ENCODE results near the gene SREBF2.
A peak's percentile ranks its signal among the peaks of the same experiment; 100 is the strongest.
"Not testable (repeated sequence)": the region's sequence is repeated elsewhere in the genome, so short reads cannot be mapped to it uniquely, and the experiment has no call there.

Gene SREBF2

GRCh38 chr22:41821471-41822316 lies 11.2 kb upstream of the SREBF2 start:
- DNase-seq (ENCODE audit: low read depth), result no peak

DNA sequence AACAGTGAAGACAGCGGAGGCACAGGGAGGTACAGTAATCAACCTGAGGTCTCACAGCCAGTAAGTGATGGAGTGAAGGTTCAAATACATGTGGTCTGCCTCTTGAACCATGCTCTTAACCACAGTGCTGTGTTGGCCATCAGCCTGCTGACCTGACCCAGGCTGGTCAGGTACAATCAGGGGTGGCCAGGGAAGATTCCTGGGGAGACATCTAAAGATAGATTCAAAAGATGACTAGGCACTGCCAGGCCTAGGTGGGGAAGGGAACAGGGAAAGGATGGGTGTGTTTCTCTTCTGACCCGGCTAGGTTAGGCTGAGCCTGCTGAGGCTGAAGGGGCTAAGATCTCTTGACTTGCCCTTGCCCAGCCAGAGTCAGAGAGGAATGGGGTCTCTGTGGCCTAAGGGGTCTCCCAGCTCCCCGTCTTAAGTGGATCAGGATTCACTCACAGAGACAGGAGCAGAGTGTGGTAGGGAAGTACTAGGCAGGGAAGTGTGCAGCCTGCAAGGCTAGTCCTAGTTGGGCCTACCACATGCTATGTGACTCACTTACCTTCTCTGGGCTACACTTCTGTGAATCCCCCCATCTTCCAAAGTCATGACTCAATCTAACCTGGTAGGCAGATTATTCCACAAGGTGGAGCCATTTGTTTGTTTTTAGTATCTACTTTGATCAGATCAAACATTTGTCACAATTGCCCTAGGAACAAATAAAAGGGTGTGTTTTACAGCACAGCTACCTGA lies 10.4 kb upstream of the SREBF2 start:
- peak; percentile 47 for DNase-seq (ENCODE audit: low read depth)

DNA sequence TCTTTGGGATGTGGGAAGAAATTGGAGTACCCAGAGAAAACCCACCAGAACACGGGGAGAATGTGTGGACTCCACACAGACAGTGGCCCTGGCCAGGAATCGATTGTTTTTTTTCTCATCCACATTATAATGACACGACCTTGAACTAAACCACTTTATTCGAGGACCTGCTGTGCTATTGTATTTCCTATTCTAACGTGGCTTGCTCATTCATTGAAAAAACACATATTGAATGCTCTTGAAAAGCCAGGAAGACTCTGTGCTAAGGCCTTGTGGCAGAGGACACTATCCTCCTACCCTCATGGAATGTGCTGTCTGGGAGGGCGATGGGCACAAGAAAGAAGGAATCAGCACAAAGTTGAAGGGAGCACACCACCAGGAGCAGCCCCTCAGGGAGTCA lies 9.1 kb upstream of the SREBF2 start:
- DNase-seq (ENCODE audit: low read depth), result no peak

DNA sequence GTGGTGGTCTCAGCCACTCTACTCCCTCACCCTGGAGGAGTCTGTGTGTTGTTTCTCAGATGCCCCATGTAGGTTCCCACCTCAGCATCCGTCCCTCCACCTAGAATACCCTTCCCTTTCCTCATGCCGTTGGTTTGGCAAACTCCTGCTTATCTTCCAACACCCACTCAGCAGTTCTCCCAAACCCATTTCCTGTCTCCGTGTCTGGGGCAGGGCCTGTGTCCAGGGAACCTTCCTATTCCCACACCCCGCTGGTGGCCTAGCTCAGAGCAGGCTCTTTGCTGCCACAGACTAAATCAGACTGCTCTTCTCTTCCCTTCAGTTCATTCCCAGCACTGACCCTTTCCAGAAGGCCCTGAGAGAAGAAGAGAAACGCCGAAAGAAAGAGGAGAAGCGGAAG lies 7.5 kb upstream of the SREBF2 start:
- DNase-seq (ENCODE audit: low read depth), result no peak

DNA sequence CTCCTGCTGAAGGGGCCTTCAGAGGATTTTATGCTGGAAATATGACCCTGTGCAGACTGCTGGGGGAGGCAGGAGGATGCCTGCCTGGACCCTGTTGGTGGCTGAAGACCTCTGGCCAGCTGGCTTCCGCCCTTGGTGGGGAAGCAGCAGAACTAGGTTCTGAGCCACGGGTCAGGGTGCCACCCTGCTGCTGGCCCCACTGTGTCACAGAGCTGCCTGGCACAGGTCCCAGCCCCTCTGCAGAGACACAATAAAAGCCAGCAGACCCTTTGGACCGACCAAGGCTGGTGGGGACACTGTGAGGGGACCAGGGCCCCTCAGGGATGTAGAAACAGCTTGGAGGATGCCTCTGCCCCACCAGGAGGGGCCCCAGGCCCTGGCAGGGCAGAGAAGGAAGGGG lies 6.9 kb upstream of the SREBF2 start:
- DNase-seq (ENCODE audit: low read depth), result no peak

- DNase-seq (ENCODE audit: low read depth), result no peak
Observed at GRCh38 chr22:41826430-41827383, 6.2 kb upstream of the SREBF2 start.

DNA sequence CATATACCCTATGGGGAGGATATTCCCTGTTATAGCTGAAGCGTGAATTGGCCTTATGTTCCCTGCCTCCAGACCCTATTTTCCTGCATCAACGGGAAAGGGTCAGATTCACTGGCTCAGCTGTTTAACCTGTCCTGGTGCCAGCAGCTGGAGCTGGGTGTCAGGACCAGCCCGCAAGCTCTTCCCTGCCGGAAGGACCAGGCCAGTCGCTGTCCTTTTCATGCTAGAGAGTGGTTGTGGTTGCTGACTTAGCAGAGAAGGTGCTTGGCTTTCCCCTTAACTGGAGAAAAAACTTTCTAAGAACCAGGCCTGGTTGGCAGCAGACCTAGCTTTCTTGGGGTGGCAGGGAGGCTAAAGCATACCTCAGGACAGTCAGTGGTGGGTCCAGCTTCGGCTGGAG lies 5.2 kb upstream of the SREBF2 start:
- DNase-seq (ENCODE audit: low read depth), result no peak

- DNase-seq (ENCODE audit: low read depth), result no peak
Observed at GRCh38 chr22:41828516-41828915, 4.4 kb upstream of the SREBF2 start.

DNA sequence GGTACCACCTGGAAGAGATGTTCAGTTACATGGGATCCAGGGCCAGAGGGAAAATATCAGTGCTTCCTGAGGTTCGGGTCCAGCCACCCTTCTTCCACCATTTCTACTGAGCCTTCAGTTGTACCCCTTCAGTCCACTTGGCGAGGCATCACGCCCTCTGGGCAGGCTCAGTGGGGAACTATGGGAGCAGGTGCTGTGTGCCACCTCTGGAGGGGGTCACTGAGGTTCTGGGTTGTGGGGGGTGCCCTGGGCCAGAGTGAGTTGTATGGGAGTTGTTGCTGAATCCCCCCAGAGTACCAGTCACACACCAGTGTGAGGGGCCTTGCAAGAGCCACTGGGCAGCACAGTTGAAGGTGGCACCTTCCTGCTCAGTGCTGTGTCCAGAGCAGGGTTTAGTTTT lies 2.7 kb upstream of the SREBF2 start:
- no peak for DNase-seq (ENCODE audit: low read depth)

- DNase-seq (ENCODE audit: low read depth), result no peak
Observed at GRCh38 chr22:41831383-41831782, 1.5 kb upstream of the SREBF2 start.

- DNase-seq (ENCODE audit: low read depth), result no peak
Observed at GRCh38 chr22:41831828-41832552, 915 bp upstream of the SREBF2 start.

GRCh38 chr22:41833369-41834004 lies 582 bp downstream of the SREBF2 start:
- DNase-seq (ENCODE audit: low read depth), result peak; percentile 30

- DNase-seq (ENCODE audit: low read depth), result no peak
Observed at GRCh38 chr22:41834005-41834944, 1.4 kb downstream of the SREBF2 start.

- not testable (repeated sequence) for DNase-seq (ENCODE audit: low read depth)
Observed at GRCh38 chr22:41835462-41835861, 2.6 kb downstream of the SREBF2 start.

DNA sequence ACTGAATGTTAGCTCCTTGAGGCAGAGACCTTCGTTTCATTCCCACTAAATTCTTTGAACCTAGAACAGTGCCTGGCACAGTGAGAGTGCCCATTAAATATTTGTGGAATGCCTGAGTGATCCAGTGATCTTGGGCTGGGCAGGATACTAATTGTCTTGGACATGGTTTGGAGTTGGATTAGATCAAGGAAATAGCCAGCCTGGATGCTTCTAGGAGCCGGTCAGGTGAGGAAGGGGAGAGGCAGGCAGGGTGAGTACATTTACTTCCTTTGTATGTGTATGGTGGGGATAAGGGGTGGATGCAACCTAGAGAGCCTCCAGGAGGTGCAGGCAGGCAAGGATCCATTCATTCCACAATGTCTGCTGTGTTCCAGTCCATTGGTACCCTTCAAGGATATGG lies 3.6 kb downstream of the SREBF2 start:
- no peak for DNase-seq (ENCODE audit: low read depth)

DNA sequence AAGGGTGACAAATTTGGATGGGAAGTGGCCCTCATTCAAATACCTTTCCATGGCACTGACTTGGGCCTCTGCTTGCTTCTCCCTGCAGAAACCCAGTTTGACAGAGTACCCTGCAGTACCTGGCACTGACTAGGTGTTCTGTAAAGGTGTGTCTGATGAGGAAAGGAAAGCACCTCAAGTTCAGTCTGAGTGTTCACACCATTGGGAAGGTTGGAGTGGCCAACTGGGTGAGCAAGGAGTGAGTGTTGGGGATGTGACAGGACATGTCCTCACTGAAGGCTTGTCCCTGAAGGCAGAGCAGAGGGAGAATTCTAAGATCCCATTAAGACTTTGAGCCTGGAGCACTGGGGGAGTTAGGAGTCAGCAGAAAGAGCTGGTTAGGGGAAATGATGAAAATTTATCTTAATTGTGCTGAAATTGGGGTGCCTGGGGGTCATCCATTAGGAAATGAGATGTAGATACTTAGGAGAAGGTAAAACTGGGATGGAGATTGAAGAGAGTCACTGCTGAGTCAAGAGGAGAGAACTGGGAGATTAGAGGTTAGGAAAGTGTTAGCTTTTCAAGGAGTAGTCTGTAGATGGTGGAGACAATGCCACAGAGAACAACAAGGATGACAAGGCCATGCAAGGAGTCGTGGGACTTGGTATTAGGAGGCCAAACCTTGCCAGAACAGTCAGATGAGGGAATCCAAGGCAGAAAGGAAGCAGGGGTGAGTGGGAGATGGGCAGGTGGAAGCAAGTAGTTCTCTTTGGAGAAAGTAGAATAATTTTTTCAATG lies 6.1 kb downstream of the SREBF2 start:
- no peak for DNase-seq (ENCODE audit: low read depth)

DNA sequence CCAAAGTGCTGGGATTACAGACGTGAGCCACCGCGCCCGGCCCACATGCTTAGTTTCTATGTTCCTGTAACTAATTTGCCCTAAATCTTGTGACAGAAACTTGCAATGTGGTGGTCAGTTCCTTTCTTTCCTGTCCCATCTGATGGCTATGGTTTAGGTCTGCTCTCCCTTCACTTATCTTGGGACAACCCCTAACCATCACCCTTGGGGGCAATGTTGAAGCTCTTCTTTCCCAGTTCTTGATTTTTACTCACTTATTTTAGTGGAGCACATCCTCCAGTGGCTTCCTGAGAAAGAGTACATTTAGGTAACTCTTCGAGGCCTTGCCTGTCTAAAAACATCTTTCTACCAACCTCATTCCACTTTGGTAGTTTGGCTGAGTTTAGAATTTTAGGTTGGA lies 7.3 kb downstream of the SREBF2 start:
- no peak for DNase-seq (ENCODE audit: low read depth)

DNA sequence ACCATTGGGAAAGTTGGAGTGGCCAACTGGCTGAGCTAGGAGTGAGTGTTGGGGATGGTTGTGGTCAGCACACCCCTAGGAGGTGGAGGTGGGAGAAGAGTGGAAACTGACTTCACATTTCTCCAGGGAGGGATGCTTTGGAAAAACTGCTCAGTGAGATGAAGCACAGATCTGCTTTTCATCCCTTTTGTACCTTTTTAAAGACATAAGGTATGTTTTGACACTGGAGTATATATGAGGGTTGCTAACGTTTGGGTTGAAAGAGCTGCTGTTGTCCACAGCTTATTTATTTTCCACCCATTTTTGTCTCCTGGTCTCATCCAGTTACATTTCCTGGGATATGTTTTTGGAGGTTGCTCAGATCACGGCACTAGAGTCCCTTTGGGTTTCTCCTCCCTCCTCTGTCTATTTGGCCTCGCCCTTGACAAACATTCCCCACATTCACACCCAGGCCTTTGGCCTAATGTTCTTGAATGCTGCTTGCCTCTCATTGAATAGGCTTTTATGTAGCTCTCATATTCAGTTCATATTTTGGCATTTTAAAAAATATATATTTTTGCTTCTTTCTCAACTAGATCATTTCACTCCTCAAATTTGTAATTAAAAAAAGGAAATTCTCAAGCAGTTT lies 8.3 kb downstream of the SREBF2 start:
- no peak for DNase-seq (ENCODE audit: low read depth)
